HG03045 (cell line): Measurements from ENCODE around the gene TSPOAP1.

ENCODE experiments used
- ATAC-seq: cut with Tn5 transposase; IDR thresholded peaks from one replicate; pipeline ENCODE4 v1.9.1; 2021; ENCODE audit warnings: mild to moderate bottlenecking, moderate library complexity; ENCODE audit not compliant: unreplicated experiment

Gene TSPOAP1

DNA sequence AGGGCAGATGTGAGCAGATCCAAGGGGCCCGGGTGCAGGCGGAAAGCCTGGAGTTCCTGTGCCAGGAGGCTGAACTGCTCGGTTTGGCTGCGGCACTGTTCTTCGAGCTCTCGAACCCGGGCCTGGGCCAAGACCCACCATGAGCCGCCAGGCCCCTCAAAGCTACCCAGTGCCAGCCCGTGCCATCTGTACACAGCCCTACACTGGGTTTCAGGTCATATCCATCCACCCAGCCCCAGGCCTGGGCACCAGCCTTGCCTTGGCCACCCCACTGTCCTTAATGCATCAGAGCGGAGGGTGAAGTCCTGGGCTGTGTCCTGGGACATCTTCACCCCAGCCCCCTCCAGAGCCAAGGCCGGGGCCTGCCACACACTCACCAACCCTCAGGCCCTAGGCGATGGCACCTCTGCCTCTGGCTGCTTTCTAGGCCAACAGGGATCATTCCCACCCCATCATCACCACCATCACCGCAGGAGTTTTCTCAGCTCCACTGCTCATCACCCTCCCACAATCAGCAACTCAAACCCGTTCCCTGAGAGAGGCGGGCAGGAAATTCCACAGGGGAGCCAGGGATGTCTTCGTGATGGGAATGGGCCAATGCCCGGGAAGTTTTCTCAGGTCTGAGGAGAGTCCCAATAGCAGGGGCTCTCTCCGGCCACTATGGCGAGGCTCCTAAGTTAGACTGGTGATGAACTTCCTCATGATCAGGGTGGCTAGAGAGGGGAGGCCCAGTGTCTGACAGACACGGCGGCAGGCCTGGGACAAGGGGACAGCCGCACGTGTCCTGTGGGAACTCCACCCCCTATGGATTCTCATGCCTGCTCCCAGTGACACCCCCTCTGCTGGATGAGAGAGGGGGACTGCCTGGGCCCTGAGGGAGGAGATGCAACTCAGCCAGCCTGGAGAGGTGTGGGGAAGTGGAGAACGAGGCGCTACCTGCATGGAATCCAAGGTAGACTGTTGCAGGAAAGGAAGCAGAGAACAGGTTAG is 9.1 kb downstream of the TSPOAP1 start:
- no peak for ATAC-seq

DNA sequence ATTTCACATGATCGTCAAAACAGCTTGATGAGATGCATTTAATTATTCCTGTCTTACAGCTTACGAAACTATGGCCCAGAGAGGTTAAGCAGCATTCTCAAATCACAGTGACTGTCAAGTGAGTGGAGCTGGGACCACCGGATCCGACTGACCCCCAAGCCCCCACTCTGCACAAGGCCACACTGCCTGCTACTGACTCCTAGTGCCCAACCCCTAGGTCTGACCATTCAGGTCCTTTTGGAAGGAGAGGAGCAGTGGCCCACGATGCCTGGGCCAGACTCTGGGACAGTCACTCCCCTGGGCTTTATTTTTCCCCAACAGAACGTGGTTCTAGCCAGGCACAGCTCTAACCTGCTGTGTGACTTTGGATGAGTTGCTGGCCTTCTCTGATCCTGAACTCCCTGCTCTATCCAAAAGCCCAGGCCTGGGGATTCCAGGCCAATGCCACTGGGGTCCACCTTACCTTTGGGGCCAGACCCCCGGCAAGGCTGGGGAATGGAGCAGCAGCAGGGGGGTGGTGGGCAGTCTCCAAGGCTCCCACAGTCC is 9.9 kb downstream of the TSPOAP1 start:
- no peak for ATAC-seq

DNA sequence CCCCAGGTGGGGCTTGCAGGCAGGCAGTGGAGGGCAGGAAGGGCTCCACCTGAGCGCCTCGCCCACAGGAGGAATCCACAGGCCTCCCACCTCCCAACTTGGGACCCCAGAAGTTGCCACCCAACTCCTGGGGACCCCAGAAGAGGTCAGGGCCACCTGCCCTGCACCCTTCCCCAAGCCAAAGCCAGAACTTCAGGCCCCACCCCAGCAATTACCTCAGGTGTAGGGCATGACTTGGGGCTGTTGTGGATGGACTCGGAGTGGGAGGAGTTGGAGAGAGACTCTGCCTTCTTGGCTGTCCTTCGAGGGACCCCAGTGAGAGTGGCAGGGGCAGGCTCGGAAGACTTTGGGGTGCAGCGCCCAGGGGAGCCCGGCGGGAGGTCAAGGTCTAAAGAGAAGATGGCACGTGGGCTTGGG is 10.5 kb downstream of the TSPOAP1 start:
- ATAC-seq, result no peak

DNA sequence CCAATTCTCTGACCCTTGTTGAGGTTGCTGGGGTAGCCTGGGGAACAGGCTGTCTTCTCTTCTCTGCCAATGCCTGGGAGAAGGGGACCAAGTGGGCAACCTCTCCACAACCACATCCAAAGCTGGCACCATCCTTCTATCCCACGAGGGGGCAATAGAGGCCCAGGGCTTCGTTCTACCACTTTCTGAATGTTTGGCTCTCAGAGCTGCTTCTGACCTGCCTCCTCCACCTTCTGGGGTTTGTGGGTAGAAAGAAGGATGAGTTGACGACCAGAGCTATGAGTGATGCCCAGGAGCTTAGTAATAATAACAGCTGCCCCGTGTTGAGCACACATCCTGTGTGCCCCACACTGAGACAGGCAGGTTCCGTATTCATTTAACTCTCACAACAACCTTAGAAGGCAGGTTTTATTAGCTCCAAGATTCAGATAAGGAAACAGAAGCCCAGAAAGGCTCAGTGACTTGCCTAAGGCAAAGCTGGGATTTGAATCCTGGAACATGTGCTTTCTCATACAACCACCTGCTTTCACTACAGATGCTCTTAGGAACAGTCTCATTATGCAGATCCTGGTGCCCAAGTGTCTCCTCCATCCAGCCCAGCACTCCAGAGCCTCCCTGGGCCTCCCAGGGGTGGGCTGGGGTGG is 11.1 kb downstream of the TSPOAP1 start:
- ATAC-seq, result peak; percentile 48

DNA sequence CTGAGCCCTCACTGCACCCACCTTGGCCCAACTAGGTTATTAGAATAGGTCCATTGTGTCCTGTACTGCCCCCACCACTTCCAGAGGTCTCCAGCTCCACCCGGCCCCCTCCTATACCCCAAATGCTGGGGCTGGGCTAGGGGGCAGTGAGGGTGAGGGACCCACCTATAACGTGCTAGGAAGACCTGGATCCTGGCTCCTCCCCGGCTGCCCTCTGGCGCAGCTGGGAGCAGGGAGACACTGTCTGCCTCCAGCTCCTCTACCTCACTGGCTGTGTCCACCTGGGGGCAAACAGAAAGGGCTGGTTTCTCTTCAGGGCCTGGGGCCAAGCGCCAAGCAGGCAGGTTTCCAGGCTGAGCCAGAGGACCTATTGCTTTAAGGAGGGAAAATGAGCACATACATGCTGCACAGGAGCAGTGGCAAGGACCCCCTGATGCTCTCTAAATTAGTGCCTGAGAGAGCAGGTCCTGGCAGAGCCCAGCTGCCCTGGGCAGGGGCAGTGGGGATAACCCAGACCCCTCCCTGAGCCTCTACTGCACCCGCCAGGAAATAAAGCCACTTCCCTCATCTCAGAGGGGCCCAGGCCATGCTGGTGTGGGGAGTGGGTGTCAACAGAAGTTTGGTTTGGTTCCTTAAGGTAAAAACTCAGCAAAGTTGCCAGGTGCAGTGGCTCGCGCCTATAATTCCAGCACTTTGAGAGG is 12.2 kb downstream of the TSPOAP1 start:
- no peak for ATAC-seq

DNA sequence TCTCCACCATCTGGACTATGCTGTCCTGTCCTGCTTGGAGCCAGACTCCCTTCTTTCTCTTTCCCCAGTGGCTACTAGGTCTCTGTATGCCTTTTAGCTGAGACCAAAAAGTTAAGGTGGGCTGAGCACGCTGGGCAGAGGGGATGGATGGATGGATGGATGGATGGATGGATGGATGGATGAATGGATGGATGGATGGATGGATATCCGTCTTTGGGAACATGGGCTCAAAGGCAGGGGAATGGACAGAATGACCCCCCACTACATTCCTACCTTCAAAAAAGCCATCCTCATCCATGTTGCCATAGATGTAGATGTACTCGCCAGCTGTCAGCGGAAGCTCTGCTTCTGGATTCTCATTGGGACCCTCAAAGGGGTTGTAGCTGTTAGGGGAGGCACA is 12.8 kb downstream of the TSPOAP1 start:
- ATAC-seq, result no peak

DNA sequence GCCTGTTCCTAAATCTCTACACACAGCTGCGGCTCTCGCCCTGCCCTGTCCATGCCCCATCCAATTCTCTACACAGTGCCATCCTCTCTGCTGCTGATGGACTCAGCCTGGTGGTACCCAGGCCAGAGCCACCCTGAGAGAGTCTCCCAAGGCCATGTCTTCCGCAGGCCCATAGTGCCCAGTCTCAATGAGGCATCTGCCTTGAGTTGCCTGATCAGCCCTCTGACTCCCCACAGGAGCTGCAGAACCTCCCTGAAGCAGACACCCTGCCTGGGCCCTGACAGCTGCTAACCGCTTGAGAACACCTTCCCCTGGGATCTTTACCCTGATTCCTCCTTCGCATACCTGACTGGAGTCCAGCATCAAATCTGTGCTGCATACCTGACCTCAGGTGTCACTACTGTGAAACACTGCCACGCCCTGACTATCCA is 13.3 kb downstream of the TSPOAP1 start:
- no peak for ATAC-seq

DNA sequence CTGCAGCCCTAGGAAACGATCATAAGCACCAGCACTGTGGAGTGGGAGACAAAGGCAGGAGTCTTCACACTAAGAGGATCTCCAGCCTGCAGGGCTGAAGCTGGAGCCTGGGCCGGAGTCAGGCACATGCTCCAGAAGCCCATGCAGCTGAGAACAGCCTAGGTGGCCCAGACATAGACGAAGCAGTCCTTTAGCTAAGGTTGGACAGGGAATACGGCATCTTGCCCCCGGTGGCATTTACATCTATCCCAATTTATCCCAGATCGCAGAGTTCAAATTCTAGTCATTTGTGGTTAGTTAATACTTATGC is 13.9 kb downstream of the TSPOAP1 start:
- no peak for ATAC-seq

DNA sequence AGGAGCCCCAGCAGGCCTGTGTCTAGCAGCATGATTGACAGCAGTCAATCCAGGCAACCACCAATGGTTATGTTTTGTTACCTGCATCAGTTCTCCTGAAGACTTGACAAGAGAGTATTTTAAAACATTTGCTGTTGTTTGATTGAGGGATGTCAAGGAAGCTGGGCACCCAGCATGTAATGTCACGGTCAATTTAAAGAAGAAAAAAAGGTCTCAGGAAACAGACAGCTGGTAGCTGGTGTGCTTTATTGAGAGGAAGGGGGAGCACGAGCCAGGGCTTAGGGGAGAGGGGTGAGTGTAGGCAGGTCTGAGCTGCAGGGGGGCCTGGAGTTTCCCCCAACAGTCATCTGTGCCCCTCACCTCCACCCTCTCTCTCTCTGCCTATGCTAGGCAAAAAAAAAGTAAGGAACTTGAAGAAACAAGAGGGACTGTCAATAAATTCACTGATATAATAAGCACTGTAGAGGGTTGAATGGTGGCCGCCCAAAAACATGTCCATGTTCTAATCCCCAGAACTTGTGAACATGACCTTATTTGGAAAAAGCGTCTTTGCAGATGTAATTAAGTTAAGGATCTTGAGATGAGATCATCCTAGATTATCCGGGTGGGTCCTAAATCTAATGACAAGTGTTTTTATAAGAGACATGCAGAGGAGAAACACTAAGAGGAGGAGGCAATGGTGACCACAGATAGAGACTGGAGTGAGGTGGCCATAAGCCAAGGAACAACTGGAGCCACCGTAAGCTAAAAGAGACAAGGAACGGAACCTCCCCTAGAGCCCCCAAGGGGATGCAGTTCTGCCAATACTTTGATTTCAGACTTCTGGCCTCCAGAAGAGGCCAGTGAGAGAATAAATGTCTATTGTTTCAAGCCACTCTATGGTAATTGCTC is 14.5 kb downstream of the TSPOAP1 start:
- ATAC-seq, result no peak

DNA sequence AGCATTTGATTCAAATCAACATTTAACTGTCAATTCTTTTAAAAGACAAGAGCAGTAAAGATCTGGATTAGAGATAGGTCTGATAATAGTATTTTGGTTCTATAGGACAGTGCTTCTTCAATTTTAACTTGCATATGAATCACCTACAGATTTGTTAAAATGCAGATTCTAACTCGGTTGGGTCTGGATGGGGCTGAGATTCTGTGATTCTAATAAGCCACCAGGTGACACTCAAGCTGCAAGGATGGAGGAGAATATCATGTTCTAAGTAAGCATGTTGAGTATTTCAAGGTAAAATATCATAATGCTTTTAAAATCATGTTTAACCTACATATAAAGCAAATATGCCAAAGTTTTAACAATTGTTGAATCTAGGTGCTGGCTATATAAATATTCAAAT is 15.8 kb downstream of the TSPOAP1 start:
- no peak for ATAC-seq

DNA sequence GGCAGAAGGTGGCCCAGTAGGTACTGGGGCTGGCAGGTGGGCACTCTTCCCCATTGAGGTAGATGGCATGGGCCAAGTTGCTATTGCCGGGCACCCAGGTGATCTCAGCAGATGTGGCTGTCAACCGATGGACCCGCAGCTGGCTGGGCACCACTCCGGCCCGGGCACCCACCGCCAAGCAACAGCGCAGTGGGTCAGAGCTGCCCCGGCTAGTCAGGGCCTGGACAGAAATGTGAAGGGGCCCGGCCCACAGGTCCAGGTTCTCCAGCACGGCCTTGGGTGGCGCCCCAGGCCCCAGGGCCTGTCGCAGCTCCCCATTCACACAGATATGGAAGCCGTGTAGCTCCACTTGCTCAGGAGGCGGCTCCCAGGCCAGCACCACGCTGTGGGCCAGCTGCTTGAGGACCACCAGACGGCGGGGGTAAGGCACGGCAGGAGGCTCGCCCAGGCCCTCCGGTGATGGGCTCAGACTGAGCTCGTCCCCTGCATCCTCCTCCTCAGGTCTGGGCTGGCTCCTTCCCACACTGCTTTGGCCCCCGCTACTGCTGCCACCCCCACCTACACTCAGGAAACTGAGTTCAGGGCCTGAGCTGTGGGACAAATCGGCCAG is 16.5 kb downstream of the TSPOAP1 start:
- no peak for ATAC-seq

DNA sequence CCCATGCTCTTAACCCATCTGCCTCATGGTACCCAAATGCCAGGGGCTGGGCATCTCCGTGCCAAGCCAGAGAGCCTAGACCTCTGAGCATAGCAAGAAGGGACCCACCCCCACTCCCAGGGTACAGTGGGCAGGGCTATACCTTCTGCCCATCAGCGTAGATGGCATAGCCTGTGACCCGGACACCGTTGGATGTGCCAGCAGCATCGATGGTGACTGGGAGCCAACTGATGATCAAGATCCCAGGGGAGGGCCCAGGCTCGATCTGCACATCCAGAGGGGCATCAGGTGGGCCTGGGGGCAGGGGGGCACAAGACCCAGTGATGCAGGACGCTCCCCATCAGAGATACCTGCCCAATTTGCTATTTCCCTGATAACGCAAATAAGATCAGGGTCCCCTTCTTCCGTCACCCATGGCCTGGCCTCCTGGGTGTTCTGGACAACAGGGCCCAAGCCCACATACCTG is 17.1 kb downstream of the TSPOAP1 start:
- ATAC-seq, result no peak

DNA sequence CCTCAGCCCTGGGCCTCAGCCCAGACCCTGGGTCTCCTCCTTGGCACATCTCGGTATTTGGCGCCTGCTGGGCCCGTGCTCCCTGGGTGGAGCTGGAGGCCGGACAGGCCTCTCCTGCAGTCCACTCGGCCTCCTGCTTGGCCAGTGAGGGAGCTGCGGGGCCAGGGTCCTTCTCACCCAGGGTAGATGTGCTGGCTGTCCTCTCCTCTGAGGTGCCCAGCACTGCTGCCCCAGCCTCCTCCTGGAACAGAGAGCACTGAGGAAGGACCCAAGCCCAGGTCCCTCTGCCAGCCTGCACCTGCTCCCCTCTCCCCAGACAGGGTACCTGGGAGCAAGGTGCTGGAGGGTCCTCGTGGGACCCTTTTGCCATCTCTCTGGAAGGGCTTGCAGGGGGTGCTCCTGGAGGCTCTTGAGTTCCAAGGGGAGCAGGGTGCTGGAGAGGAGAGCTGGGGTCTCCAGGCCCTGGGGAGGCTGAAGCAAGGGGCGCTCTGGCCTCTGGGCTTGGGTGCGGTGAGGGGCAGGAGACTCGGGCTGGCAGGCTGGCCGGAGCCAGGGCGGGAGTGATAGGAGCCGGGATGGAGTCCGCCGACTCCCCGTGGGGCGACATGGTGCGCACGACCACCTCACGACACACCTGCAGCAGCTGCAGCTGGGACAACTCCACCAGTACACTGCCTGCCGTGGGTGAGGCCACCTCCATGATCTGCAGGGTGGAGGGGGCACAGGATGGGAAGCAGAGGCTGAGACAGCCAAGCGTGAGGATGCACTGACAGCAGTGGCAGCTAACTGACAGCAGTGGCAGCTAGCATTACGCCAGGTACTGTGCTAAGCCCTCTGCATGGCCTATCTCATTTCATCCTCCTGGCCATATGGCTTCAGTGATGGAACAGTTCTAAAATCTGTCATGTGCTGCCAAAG is 17.8 kb downstream of the TSPOAP1 start:
- ATAC-seq, result no peak

DNA sequence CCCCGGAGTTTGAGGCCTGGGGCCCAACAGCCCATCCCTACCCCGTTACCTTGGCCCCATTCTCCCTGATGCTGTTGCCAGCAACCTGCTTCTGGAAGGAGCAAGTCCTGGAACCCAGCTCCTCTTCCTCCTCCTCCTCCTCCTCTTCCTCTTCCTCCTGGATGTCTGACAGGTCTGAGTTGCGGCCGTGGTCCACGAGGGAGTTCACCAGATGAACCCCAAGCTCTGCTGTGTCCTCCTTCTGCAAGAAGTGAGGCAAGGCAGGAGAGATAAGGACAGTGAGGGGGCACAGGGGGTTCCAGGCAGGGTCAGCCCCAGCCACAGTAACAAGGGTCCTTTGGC is 18.7 kb downstream of the TSPOAP1 start:
- ATAC-seq, result no peak

DNA sequence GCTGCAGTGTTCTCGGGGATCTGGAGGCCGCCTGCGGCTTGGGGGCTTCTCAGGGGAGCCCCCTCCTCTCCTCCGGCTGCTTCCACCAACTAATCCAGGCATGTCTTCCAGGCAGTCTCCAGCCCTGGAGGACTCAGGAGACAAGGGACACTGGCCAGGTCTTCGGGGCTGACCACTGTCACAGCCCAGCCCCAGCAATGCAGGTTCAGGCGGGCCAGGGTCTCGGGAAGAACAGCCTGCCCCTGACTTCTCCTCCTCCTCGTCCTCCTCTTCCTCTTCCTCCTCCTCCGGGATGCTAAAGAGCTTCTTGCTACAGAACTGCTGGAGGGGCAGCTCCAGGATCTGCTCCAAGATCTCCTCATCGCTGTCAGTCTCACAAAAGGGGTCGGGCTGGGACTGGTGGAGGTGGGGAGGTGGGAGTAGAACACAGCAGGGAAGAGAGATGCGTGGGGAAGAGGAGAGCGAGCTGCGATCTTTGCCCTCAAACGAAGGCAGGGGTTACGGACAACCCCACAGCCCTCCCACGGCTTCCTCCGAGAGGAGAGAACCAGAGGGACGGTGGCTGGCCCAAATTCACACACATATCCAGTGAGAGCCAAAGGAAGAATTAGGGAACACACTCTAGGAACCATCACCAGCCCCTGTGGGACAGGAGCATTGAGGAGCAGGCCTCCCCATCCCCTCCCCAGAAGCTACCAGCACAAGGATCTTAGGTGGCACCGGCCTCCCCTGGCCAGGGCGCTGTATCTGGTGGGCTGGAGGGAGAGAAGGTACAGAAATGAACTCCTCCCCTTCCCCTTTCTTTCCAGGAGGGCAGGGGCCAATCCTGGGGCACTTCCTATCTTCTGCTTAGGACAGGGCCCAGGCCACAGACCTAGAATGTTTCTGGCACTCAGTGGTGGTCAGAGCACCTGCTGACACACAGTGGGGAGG is 19.3 kb downstream of the TSPOAP1 start:
- ATAC-seq, result no peak

DNA sequence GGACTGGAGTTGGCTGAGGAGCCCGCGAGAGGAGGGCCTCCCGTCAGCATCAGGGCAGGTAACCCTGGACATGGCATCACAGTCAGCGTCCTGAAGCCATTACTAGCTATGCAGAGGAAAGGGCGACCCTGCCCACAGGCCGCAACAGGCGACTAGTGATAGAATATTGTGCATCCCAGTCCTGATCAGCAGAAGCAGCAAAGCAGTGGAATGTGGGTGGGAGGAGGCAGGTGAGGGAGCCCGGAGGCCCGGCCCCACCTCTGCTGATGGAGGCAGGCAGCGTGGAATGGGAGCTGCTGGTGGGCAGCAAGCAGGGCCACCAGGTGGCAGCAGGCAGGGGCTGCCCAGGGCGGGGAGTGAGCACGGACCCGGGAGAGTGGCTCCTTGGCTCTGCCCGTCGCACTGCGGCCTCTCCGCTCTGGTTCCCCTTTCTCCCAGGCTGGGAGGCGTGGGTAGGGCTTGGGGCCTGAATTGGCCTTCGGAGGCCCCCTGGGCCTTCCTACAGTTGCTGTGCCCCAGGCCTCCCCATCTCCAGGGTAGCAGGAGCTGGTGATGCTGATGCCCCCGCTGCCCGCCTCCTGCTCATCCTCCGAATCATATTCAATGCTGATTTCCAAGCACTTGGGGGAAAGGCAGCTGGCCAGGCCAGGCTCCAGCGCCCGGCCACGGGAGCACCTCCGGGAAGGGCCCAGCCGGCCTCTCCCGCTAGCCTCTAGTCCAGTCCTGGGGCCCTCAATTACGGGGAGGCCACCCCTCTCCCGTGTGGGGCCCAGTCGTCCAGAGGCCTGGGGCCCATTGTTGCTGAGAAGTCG is 20.2 kb downstream of the TSPOAP1 start:
- no peak for ATAC-seq
